SKM-1 (cell line): ENCODE measurements around the gene SRGAP1.
"Not testable (repeated sequence)": the region's sequence is repeated elsewhere in the genome, so short reads cannot be mapped to it uniquely, and the experiment has no call there.

Experiments used
- DNase-seq: peaks from one replicate; lab custom pipeline; 2025; ENCODE audit not compliant: unreplicated experiment; lab: John Stamatoyannopoulos, UW

SRGAP1 gene

DNA sequence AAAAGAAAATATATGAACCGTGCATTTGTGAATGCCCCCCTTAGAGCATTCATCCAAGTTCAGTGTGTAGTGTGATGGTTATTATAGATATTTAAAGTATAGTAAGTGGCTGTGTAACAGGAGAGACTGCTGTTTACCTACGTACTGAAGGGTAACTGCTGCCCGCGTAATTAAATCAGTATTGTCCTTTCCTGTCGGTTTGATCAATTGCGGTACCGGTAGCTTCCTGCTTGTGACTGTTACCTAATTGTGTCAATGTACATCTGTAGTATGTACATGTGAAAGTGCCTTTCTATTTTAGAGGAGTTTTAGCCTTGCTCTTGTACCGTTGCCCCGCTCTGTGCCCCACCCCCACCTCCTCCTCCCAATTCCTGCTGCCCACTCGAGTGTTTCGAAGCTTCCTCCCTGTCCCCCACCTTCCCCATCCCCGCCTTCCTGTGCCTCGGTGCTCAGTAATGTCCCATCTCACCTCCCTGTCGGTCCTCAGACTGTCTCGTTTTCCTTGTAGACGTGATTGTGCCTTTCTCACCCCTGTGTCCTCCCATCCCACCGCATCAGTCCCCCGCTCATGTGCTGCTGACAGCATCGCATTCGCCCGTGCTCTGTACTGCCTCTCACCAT lies 302.6 kb downstream of the SRGAP1 start:
- no peak for DNase-seq

DNA sequence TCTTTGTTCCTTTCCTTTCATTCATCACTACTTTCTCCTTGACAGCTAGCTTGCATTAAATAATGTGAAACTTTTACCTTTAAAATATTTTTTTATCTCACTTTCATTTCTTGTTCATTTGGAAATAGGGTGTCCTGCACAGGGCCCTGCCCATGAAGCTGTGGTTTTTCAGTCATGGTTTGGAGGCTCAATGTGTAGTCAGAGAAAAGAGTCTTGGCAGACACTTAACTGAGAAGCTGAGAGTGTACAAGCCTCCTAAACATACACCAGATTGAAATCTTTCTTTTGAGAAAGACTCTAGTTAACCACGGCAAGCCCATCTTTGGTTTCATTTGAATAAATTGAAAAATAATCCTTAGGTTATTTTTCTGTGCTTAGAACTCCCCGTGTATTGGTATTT lies 303.4 kb downstream of the SRGAP1 start:
- no peak for DNase-seq

DNA sequence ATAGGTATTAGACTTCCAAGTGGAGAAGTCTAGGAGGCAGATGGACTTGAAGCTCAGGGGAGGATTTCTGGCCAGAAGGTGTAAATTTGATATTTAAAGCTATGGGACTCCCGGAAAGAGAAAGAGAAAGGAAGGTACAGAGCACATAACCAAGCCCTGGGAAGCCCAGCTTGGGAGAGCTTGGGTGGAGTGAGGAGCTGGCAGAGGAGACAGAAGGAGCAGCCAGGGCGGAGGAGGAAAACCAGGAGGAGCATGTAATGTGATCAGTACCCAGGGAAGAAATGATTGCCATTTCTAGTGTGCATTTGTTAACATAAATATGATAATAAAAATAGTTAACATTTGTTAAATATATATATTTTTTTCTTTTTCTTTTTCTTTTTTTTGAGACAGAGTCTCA lies 310.2 kb downstream of the SRGAP1 start:
- DNase-seq = no peak

DNA sequence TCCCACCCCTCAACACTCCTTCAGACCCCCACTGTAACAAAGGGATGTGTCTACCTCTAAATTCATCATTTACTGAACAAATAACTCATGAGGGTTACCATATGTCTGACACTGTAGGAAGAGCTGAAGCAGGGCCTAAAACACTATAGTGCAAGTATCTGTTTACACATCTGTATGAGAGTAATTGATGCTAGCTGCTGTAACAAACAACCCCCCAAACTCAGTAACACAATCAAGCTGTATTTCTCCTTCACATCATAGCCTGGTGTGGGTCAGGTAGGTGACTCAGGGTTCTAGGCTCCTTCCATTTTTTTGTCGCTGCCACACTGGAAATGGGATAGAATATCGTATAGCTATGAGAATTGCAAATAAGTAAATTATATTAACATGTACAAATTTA lies 312.6 kb downstream of the SRGAP1 start:
- DNase-seq = no peak

- no peak for DNase-seq
Measured at GRCh38 chr12:64160021-64160710, 315.7 kb downstream of the SRGAP1 start.

DNA sequence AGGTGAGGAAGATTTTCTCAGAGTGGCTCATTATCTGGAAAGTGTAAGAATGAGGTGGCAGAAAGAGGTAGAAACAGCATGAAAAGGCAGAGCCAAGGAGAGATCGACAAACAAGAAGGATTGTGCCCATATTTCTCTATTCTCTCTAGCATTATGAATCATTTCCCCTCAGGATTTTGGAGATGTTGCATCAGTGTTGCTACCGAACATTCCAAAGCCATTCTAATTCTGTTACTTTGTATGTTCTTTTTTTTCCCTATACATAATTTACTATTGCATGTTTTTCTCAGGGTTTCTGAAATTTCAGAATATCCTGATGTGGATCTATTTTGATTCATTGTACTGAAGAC lies 316.2 kb downstream of the SRGAP1 start:
- DNase-seq = no peak

GRCh38 chr12:64166606-64167005 lies 322.1 kb downstream of the SRGAP1 start:
- DNase-seq = not testable (repeated sequence)

DNA sequence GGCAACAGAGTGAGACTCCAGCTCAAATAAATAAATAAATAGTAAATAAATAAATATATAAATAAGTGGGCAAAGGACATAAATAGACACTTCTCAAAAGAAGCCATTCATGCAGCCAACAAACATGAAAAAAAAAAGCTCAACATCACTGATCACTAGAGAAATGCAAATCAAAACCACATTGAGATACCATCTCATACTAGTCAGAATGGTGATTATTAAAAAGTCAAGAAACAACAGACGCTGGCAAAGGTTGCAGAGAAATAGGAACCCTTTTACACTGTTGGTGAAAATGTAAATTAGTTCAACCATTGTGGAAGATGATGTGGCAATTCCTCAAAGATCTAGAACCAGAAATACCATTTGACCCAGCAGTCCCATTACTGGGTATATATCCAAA lies 322.5 kb downstream of the SRGAP1 start:
- DNase-seq = not testable (repeated sequence)

DNA sequence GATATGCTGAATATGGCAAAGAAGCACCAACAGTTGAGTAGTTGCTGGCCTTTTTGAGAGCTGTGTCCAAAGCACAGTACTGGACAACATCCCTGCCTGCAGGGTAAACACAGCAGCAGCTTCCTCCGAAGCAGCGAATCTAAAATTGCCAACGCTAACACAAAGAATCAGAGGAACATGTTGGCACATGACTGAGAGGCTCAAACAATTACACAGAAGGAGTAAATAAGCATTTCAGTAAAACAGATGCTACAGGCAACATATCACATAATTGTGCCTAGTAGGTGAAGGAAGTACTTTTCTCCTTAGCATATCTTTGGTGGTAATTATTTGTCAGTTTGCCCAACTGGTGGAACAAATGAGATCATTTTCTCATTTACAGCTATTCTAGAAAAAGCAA lies 325.5 kb downstream of the SRGAP1 start:
- no peak for DNase-seq

DNA sequence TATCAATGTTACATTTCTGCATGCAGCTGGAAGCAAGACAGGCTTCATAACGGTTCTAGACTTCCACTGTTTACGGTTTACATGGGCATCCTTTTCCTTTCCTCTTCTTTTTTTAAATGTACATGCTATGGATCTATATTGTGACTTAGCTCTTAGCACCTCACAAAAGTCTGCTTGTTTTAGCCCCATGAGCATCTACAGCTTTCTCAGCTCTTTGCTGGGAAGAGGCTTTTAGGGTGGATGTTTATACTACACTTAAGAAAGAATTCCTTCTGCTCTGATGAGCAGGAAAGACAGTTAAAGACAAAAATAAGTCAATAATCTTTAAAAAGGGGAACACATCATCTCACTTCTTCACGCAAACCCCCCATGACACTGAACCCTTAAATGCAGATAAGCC lies 326.2 kb downstream of the SRGAP1 start:
- DNase-seq = no peak

DNA sequence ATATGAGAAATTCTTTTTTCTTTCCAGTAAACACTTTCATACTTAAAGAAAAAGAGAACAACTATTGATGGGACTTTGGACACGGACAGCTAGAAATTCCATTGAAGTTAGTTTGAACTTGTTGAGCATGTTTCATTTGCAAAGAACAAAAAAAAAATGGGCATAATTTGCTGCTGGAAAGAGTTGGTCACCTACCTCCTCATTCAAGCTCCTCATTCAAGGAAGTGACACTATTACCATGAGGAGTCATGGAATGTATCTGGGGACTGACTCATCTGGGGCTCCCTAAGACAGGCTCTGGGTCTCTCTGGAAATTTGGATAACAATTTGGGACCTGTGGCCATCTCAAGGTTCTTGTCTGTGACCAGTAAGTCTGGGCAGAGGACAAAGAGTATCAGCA lies 327.2 kb downstream of the SRGAP1 start:
- no peak for DNase-seq

DNA sequence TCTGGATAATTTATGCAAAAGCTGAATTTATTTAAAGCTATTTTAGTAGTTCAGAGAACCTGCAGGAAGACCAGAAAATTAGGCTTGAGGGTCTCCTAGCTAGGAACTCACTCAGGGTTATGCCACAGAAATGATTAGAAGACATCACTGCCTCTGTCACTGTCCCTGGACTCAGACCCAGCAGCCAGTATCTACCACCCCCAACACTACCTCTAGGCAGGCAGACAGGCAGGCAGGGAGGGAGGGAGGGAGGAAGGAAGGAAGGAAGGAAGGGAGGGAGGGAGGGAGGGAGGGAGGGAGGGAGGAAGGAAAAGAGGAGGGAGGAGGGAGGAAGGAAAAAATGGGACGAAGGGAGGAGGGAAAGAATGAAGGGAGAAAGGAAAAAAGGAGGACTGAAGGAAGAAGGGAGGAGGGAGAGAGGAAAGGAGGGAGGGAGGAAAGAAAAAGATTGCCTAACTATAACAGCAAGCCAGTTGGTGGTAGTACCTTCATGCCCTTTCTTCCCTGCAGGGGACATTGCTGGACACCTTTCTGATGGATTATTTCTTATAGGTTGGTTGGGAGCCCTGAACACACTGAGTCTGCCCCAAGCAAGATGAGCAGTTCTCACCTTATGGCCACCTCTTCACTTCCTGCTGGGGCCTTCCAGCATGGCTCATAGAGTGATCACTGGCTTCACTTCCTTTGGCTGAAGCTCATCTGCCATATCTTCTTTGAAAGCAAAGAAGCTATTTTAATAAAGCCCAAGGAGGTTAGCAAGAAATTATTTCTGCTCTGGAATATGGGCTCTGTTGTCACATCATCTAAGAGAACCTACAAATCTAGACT lies 327.9 kb downstream of the SRGAP1 start:
- DNase-seq = no peak

- DNase-seq = no peak
Measured at GRCh38 chr12:64173456-64173855, 329.0 kb downstream of the SRGAP1 start.

GRCh38 chr12:64175254-64175945 lies 330.9 kb downstream of the SRGAP1 start:
- no peak for DNase-seq

DNA sequence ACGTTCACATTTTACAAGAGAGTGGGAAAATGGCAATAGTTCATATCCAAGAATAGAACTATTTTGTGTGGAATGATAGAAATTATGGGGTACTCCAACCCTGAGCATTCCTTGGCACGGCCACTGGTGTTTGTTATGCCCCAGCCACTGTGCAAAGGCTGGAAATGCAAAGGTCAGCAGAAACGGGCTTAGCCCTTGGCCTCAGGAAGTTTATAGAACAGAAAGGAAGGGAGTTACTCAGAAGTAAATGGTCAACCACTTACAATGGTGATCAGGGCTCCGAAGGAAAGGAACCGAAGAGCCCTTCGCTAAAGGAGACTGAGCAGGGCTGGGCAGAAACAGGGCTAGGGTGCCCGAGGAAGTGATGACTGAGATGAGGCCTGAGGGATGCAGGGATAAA lies 332.5 kb downstream of the SRGAP1 start:
- no peak for DNase-seq

- no peak for DNase-seq
Measured at GRCh38 chr12:64178122-64178521, 333.6 kb downstream of the SRGAP1 start.

GRCh38 chr12:64180951-64181350 lies 336.5 kb downstream of the SRGAP1 start:
- no peak for DNase-seq

- no peak for DNase-seq
Measured at GRCh38 chr12:64181430-64182291, 337.2 kb downstream of the SRGAP1 start.

DNA sequence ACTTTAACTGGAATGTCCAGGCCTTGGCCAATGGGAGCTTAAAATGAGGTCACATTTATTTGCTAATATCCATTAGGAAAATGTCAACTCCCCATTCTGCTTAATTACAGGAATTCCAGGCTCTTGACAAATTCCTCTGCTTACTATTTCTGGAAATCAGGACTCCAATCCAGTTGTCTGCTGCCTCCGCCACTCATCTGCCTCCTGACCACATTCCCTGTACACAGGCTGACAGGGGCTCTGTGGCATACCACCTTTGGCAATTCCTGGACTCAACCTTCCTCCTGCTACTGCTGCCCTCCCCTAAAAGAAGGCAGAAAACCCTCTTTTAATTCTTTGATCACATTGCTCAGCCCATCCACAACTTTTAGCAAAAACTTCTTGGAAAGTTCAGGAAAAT lies 339.7 kb downstream of the SRGAP1 start:
- DNase-seq = no peak

- no peak for DNase-seq
Measured at GRCh38 chr12:64186789-64187188, 342.3 kb downstream of the SRGAP1 start.

DNA sequence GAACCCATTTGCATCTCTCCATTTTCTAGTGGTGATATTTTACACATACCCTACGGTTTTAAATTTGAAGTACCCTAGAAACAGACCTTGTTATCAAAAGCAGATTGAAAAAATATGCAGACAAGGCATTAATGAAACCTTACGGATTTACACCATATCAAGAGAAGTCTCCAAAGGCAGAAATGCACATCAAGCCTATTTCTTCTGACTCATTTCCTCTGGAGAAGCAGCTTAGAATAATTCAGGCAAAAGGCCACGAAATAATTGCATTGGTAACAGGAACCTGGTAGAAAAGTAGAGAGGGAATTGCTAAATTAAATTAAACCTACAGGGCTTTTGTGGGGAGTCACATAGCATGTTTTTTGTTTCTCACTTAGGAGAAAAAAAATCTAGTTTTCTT lies 342.9 kb downstream of the SRGAP1 start:
- DNase-seq = no peak
